ENCODE data around the gene PUS1.

The PUS1 gene

DNA sequence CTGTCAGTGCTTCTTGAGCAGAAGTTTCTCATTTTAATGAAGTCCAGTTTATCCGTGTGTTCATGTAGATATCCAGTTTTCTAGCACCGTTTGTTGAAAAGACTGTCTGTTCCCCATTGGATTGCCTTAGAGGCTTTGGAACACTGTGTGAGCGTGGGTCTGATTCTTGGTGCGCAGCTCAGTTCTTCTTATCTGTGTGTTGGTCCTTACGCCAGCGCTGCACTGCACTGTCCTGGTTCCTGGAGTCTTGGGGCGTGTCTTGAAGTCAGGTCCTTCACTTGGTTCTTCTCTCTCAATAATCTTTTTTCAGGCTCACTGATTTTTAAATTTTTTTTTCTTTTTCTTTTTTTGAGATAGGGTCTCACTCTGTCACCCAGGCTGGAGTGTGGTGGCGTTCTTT, 46.2 kb downstream of the PUS1 start:
- H2BK120ac ChIP-seq (ENCODE audit: low read depth, low read length) = no peak overlapping the region
- no peak overlapping the region for H3K14ac ChIP-seq (ENCODE audit: low read length in 2 of 2)
- H3K4me2 ChIP-seq (ENCODE audit: low read length, poor library complexity, severe bottlenecking) = no peak overlapping the region
- H3K4ac ChIP-seq (ENCODE audit: low read depth in 1 of 2, low read length in 2 of 2) = no peak overlapping the region
- H4K91ac ChIP-seq (ENCODE audit: low read length) = no peak overlapping the region
- H4K8ac ChIP-seq (ENCODE audit: low read length) = no peak overlapping the region
- 94% methylated on average over 8 of the region's 8 CpGs for WGBS
- no peaks in the 10 kb centered on the region for H3K27me3 ChIP-seq (ENCODE audit: control insufficient read depth in 1 of 2, insufficient read depth in 1 of 2, low read length in 2 of 2)
- DNase-seq = no peak
- H3K9me3 ChIP-seq (ENCODE audit: control insufficient read depth, low read length) = no peaks in the 10 kb centered on the region
- H2AFZ ChIP-seq (ENCODE audit: low read depth, low read length) = no peak overlapping the region
- H3K79me1 ChIP-seq (replicated peaks; ENCODE audit: low read length, poor library complexity, severe bottlenecking) = peaks cover 9% of the 10 kb centered on the region
- no peak overlapping the region for H3K18ac ChIP-seq (ENCODE audit: low read depth in 1 of 2, low read length in 2 of 2)
- no peak overlapping the region for H3K4me3 ChIP-seq (ENCODE audit: insufficient read depth in 1 of 2, low read depth in 1 of 2, low read length in 2 of 2)
- H3K27ac ChIP-seq (ENCODE audit: low read length, poor library complexity, severe bottlenecking) = no peak overlapping the region
- no peak overlapping the region for H2AK5ac ChIP-seq (ENCODE audit: low read length, severe bottlenecking)
- no peak overlapping the region for H3K23ac ChIP-seq (ENCODE audit: low read length in 2 of 2)
- H2BK12ac ChIP-seq (ENCODE audit: low read length in 2 of 2) = no peak overlapping the region
- H3K36me3 ChIP-seq (ENCODE audit: control insufficient read depth in 1 of 2, insufficient read depth in 2 of 2, low read depth in 1 of 2, low read length in 2 of 2) = peaks cover 2 to 25% of the 10 kb centered on the region in 2 experiments
- no peak overlapping the region for H2BK15ac ChIP-seq (ENCODE audit: low read depth, poor library complexity, severe bottlenecking)
- no peak overlapping the region for H3K9ac ChIP-seq (ENCODE audit: low read length)
- H2BK5ac ChIP-seq (ENCODE audit: low read depth, low read length, poor library complexity, severe bottlenecking) = no peak overlapping the region
- peaks cover 3% of the 10 kb centered on the region for H3K4me1 ChIP-seq (ENCODE audit: control insufficient read depth, insufficient read depth, low read depth, low read length)

DNA sequence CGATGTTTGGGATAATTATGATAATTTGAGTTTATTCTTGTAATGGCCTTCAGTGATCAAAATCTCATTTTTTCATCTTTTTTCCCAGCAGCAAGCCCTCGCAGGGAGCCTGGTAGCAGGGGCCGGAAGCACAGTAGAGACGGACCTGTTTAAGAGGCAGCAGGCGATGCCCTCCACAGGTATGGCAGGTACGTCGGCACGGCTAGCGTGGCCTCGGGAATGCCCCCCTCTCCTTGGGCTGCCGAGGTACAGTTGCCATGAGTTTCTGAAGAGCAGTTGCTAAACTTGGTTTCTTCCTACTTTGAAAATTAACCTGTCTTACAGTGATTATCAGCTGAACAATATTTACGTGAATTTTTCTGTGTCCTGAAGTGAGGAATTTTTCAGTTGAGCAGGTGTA, 50.5 kb downstream of the PUS1 start:
- H3K18ac ChIP-seq (ENCODE audit: low read depth in 1 of 2, low read length in 2 of 2) = no peak overlapping the region
- H2BK15ac ChIP-seq (ENCODE audit: low read depth, poor library complexity, severe bottlenecking) = no peak overlapping the region
- H3K4ac ChIP-seq (ENCODE audit: low read depth in 1 of 2, low read length in 2 of 2) = no peak overlapping the region
- no peak overlapping the region for H2BK120ac ChIP-seq (ENCODE audit: low read depth, low read length)
- H3K14ac ChIP-seq (ENCODE audit: low read length in 2 of 2) = no peak overlapping the region
- peaks cover 29% of the 10 kb centered on the region for H3K79me1 ChIP-seq (replicated peaks; ENCODE audit: low read length, poor library complexity, severe bottlenecking)
- DNase-seq = no peak
- H2BK12ac ChIP-seq (ENCODE audit: low read length in 2 of 2) = no peak overlapping the region
- H3K4me2 ChIP-seq (ENCODE audit: low read length, poor library complexity, severe bottlenecking) = no peak overlapping the region
- H3K9me3 ChIP-seq (ENCODE audit: control insufficient read depth, low read length) = no peaks in the 10 kb centered on the region
- H2AK5ac ChIP-seq (ENCODE audit: low read length, severe bottlenecking) = no peak overlapping the region
- H2BK5ac ChIP-seq (ENCODE audit: low read depth, low read length, poor library complexity, severe bottlenecking) = no peak overlapping the region
- no peak overlapping the region for H4K8ac ChIP-seq (ENCODE audit: low read length)
- H3K27ac ChIP-seq (ENCODE audit: low read length, poor library complexity, severe bottlenecking) = no peak overlapping the region
- no peak overlapping the region for H3K4me3 ChIP-seq (ENCODE audit: insufficient read depth in 1 of 2, low read depth in 1 of 2, low read length in 2 of 2)
- WGBS = 91% methylated on average over 11 of the region's 12 CpGs
- no peak overlapping the region for H2AFZ ChIP-seq (ENCODE audit: low read depth, low read length)
- peaks cover 10% of the 10 kb centered on the region for H3K4me1 ChIP-seq (ENCODE audit: control insufficient read depth, insufficient read depth, low read depth, low read length)
- no peak overlapping the region for H3K23ac ChIP-seq (ENCODE audit: low read length in 2 of 2)
- H4K91ac ChIP-seq (ENCODE audit: low read length) = no peak overlapping the region
- no peaks in the 10 kb centered on the region for H3K27me3 ChIP-seq (ENCODE audit: control insufficient read depth in 1 of 2, insufficient read depth in 1 of 2, low read length in 2 of 2)
- H3K36me3 ChIP-seq (ENCODE audit: control insufficient read depth in 1 of 2, insufficient read depth in 2 of 2, low read depth in 1 of 2, low read length in 2 of 2) = peaks cover 28 to 52% of the 10 kb centered on the region in 2 experiments
- H3K9ac ChIP-seq (ENCODE audit: low read length) = no peak overlapping the region

DNA sequence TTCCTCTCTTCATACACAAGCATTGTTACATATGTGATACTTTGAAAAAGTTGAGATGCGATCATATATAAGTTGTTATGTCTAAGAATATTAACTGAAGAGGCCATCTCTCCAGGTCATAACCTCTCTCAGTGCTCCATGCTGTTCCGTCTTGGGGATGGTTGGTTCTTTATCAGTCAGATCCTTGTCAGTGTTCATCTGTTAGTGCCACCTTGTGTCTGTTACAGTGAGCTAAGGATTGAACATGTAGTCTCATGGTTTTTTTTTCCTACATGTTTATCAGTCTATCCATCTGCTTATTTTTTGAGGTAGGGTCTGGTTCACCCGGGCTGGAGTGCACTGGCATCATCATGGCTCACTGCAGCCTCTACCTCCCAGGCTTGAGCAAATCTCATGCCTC, 51.2 kb downstream of the PUS1 start:
- H3K27ac ChIP-seq (ENCODE audit: low read length, poor library complexity, severe bottlenecking) = no peak overlapping the region
- H3K4me1 ChIP-seq (ENCODE audit: control insufficient read depth, insufficient read depth, low read depth, low read length) = peaks cover 10% of the 10 kb centered on the region
- no peak overlapping the region for H3K23ac ChIP-seq (ENCODE audit: low read length in 2 of 2)
- H3K4ac ChIP-seq (ENCODE audit: low read depth in 1 of 2, low read length in 2 of 2) = no peak overlapping the region
- H2BK120ac ChIP-seq (ENCODE audit: low read depth, low read length) = no peak overlapping the region
- peaks cover 32 to 57% of the 10 kb centered on the region in 2 experiments for H3K36me3 ChIP-seq (ENCODE audit: control insufficient read depth in 1 of 2, insufficient read depth in 2 of 2, low read depth in 1 of 2, low read length in 2 of 2)
- H2BK5ac ChIP-seq (ENCODE audit: low read depth, low read length, poor library complexity, severe bottlenecking) = no peak overlapping the region
- H3K18ac ChIP-seq (ENCODE audit: low read depth in 1 of 2, low read length in 2 of 2) = no peak overlapping the region
- H2AK5ac ChIP-seq (ENCODE audit: low read length, severe bottlenecking) = no peak overlapping the region
- no peak overlapping the region for H2AFZ ChIP-seq (ENCODE audit: low read depth, low read length)
- H3K9me3 ChIP-seq (ENCODE audit: control insufficient read depth, low read length) = no peaks in the 10 kb centered on the region
- no peak overlapping the region for H2BK12ac ChIP-seq (ENCODE audit: low read length in 2 of 2)
- H3K4me3 ChIP-seq (ENCODE audit: insufficient read depth in 1 of 2, low read depth in 1 of 2, low read length in 2 of 2) = no peak overlapping the region
- DNase-seq = peak; percentile 13
- no peak overlapping the region for H4K8ac ChIP-seq (ENCODE audit: low read length)
- H3K14ac ChIP-seq (ENCODE audit: low read length in 2 of 2) = no peak overlapping the region
- H3K4me2 ChIP-seq (ENCODE audit: low read length, poor library complexity, severe bottlenecking) = no peak overlapping the region
- no peak overlapping the region for H4K91ac ChIP-seq (ENCODE audit: low read length)
- peaks cover 33% of the 10 kb centered on the region for H3K79me1 ChIP-seq (replicated peaks; ENCODE audit: low read length, poor library complexity, severe bottlenecking)
- H3K9ac ChIP-seq (ENCODE audit: low read length) = no peak overlapping the region
- WGBS = 86% methylated on average over 2 of the region's 3 CpGs
- no peak overlapping the region for H2BK15ac ChIP-seq (ENCODE audit: low read depth, poor library complexity, severe bottlenecking)
- H3K27me3 ChIP-seq (ENCODE audit: control insufficient read depth in 1 of 2, insufficient read depth in 1 of 2, low read length in 2 of 2) = no peaks in the 10 kb centered on the region

DNA sequence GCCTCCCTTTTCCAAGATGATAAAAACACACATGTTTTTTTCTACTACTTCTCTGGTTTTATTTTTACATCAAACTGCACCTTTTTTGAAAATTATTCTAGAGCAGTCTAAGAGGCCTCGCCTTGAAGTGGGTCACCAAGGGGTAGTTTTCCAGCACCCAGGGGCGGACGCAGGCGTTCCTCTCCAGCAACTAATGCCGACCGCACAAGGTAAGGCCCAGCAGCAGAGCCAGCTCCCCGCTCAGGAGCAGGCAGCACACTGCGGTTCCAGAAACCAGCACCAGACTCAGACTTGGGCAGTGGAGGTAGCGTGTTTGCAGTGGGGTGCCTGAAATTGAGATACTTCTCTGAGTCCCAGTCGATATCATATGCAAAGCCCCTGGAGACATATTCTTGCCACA, 52.3 kb downstream of the PUS1 start:
- no peak overlapping the region for H4K91ac ChIP-seq (ENCODE audit: low read length)

More for the DNA sequence above, 52.3 kb downstream of the PUS1 start:
- Histone ChIP-seq H3K14ac (ENCODE audit: low read length in 2 of 2) (no peak overlapping the region), H3K4me1 (ENCODE audit: control insufficient read depth, insufficient read depth, low read depth, low read length) (peaks cover 12% of the 10 kb centered on the region), H3K36me3 (ENCODE audit: control insufficient read depth in 1 of 2, insufficient read depth in 2 of 2, low read depth in 1 of 2, low read length in 2 of 2) (peaks cover 42 to 65% of the 10 kb centered on the region in 2 experiments), H2BK5ac (ENCODE audit: low read depth, low read length, poor library complexity, severe bottlenecking) (no peak overlapping the region), H3K23ac (ENCODE audit: low read length in 2 of 2) (no peak overlapping the region), H3K4me2 (ENCODE audit: low read length, poor library complexity, severe bottlenecking) (no peak overlapping the region), H2AFZ (ENCODE audit: low read depth, low read length) (no peak overlapping the region), H3K79me1 (replicated peaks; ENCODE audit: low read length, poor library complexity, severe bottlenecking) (peaks cover 42% of the 10 kb centered on the region), H4K8ac (ENCODE audit: low read length) (no peak overlapping the region), H3K4me3 (ENCODE audit: insufficient read depth in 1 of 2, low read depth in 1 of 2, low read length in 2 of 2) (no peak overlapping the region), H2BK12ac (ENCODE audit: low read length in 2 of 2) (no peak overlapping the region), H3K18ac (ENCODE audit: low read depth in 1 of 2, low read length in 2 of 2) (no peak overlapping the region), H3K9me3 (ENCODE audit: control insufficient read depth, low read length) (no peaks in the 10 kb centered on the region), H3K9ac (ENCODE audit: low read length) (no peak overlapping the region), H3K4ac (ENCODE audit: low read depth in 1 of 2, low read length in 2 of 2) (no peak overlapping the region), H2BK15ac (ENCODE audit: low read depth, poor library complexity, severe bottlenecking) (no peak overlapping the region), H2AK5ac (ENCODE audit: low read length, severe bottlenecking) (no peak overlapping the region), H2BK120ac (ENCODE audit: low read depth, low read length) (no peak overlapping the region), H3K27ac (ENCODE audit: low read length, poor library complexity, severe bottlenecking) (no peak overlapping the region), H3K27me3 (ENCODE audit: control insufficient read depth in 1 of 2, insufficient read depth in 1 of 2, low read length in 2 of 2) (no peaks in the 10 kb centered on the region)
- WGBS = over 99% methylated on average over 10 of the region's 10 CpGs
- no peak for DNase-seq

All from mesenchymal stem cell (in vitro differentiated cells and primary cell).